HG03520 (cell line): ENCODE results near the gene SOHLH1.
"Not testable (repeated sequence)": the region's sequence is repeated elsewhere in the genome, so short reads cannot be mapped to it uniquely, and the experiment has no call there.

Experiments used
- ATAC-seq: cut with Tn5 transposase; IDR thresholded peaks from one replicate; pipeline ENCODE4 v1.9.1; 2021; ENCODE audit warnings: mild to moderate bottlenecking, moderate library complexity; ENCODE audit not compliant: unreplicated experiment

The SOHLH1 gene

DNA sequence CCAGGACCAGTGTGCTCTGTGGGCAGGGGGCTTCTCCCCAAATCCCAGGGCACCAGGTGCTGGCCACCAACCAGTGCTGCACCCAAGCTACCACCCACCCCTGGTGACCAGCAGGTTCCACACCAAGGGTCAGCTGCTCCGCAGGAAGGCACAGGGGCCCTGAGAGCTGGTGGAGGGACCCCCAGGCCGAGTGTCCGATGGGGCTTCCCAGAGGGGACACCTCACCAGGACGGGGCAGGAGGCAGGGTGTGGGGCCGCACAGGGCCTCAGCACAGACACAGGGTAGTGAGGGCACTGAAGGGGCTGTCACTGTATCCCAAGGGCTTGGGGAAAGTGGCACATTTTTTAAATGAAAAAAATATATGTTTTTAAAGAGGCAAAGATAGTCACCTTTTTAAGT, 18.1 kb downstream of the SOHLH1 start:
- no peak for ATAC-seq

DNA sequence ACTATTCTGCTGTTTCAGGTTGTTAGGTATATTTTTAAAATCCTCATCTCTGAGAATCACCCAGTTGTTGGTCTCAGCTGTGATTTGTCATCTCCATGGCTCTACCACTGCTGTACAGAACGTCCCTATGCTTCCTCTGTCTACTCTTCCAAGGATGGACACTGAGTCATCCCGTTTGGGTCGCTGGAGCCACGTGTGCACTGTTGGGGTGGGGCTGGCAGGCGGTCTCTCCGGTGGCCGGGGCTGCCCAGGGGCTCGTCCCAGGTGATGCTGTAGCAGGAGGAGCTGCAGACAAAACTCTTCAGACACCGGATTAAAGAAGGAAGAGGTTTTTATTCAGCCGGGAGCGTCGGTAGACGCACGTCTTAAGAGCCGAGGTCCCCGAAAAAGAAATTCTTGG, 19.2 kb downstream of the SOHLH1 start:
- ATAC-seq = no peak

DNA sequence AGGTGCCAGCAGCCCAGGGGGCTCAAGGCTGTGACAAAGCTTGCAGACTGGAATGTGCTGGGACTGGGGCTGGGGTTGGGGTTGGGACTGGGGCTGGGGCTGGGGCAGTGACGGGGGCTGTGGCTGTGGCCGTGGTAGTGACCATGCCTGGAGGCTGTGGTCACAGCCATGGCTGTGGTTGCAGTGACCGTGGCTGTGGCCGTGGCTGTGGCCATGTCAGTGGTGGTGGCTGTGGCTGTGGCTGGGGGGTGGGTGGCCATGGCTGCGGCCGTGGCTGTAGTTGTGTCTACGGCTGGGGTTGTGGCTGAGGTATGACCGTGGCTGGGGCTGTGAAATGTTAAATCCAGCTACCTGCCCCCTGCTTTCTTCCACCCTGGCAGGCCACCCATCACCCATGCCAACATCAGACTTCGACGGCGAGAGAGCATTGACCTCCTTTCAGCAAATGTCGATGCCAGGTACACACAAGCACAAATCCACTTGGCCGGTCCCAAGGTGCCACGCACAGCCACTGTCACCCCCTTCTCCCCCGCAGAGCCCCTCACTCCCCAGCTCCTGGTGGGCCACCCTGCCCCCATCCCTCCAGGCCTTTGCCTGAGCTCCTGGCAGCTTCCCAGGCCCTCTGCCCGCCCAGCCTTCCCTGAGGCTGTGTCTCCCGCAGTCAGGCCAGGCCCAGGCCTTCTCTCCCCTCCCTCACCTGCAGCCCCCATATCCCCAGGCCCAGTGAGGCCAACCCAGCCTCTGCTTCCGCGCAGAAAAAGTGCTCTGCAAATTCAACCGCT, 20.9 kb downstream of the SOHLH1 start:
- no peak for ATAC-seq

DNA sequence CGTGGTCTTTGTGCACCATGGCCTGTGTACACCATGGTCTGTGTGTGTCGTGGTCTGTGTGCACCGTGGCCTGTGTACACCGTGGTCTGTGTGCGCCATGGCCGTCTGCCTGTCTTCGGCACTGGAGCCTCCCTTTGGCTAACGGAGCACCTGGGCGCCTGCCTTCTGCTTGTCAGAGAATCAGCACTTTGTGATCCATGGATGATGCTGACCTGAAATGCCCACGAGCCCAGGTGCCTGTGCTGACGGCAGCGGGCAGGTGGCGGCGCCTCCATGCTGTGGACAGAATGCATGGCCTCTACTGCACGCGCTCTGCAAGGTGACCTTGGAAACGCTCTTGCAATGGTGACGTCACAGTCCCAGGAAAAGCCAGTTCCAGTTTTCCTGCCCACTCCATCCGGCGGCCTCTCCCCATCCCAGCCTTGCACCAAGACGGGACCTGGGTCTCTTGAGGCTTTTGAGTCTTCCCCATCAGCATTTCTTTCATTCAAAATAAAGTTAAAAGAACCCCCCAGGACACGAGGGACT, 21.6 kb downstream of the SOHLH1 start:
- ATAC-seq = no peak

DNA sequence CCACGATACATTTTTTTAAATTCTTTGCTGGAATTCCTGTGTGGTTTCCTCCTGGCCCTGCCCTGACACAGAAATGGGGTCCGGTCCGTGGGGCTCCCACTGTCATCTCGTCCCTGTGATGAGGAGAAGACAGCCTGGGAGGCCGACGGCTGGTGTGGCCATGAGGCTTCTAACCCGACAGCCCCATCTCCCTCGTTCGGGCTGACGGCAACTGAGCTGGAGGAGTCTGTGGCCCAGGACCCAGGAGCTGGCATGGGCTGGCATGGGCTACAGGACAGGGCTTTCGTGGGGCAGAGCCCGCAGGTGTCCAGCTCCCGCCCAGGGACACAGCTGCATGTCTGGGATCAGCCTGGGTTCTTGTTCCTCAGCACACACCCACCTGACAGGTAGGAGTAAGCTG, 22.4 kb downstream of the SOHLH1 start:
- ATAC-seq = no peak

DNA sequence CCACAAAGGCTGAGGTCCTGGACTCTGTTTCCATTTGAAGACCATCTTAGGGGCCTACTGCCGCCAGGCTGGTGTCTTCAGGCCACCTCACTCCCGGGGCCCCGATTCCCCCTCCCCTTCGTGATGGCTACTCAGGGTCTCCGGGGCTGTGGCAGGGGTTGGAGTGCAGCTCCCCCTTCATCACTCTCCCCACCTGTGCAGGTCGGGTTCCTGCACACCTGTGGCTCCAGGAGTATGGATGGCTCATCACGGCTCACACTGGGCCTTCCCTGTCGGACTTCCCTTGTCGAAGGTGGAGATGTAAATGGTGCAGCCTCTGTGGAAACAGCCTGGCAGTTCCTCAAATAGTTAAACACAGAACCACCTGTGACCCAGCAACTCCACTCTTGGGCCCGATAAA, 24.3 kb downstream of the SOHLH1 start:
- ATAC-seq = no peak

DNA sequence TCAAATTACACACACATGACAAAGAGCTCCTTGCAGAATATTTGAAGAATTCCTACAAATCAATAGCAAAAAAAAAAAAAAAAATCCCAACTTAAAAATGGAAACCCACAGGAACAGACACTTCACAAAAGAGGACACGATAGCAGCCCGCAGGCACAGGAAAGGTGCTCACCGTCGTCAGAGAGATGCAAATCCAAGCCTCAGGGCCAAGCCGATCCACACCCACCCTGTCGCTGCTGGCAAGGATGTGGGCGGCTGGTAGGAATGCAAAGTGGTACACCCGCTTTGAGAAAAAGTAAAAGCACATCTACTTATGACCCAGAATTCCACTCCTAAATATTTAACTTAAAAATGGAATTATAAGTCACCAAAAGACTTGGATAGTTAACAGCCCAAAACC, 25.3 kb downstream of the SOHLH1 start:
- ATAC-seq = no peak

DNA sequence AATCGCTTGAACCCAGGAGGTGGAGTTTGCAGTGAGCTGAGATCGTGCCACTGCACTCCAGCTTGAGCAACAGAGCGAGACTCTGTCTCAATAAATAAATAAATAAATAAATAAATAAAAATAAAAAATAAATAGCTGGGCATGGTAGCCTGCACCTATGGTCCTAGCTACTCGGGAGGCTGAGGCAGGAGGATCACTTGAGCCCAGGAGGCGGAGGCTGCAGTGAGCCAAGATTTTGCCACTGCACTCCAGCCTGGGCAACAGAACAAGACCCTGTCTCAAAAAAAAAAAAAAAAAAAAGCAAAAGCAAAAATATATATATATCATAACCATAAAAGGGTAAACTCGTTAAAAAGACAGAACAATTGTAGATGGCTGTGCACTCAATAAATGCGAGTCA, 26.5 kb downstream of the SOHLH1 start:
- ATAC-seq = not testable (repeated sequence)

DNA sequence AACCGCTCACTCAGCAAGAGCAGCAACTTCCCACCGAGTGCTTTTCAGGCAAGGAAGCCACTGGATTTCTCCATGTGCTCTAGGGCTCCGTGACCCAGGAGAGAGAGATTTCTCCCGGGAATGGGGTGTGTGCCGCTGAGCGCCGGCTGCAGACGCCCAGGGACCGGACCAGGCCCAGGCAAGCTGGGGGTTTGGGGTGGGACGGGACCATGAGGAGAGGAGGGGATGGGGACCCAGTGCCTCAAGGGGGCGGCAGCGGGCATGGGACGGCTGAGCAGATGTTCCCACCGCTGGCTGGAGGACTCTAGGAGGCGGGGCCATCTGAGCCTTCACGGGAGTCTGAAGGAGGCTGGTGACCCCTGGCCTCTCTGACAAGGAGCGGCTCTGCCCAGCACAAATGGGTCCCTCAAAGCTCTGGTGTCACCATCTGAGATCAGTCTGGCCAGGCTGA, 27.7 kb downstream of the SOHLH1 start:
- ATAC-seq = no peak

DNA sequence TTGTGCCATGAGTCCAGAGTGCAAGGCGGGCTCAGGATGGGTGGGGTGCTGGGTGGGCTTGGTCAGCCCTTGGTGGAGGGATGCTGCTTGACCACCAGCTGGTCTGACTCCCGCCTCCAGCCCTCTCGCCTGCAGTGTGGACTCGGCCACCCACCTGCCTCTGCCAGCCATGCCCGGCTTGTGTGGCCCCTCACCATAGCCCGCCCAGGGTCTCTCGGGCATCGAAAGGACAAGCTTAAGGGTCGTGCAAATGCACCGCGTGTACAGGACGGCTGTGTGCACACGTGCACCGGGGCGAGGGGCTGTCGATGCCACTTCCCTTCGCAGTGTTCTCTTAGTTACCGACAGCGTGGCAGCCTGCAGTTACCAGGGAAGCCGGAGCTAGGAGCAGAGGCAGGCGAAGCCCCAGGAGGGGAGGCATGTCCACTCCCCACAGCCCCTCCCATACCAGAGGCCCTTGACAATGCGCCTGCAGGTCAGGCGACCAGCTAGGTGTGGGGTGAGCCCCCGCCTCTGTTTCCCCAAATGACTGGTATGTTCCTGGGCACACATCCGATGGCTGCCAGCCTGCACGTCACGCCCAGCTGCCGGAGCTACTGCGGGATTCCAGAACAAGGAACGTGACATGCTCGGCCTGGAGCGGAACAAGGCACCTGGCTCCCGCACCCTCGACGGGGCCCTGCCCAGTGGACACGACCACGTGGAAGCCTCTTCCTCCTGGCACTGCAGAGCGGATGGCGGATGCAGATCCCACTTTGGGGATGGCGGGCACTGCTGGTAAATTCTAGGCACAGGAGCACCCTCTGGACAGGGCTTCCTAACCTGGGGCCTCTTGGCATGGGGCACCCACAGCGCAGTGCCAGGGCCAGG, 28.3 kb downstream of the SOHLH1 start:
- ATAC-seq = no peak

DNA sequence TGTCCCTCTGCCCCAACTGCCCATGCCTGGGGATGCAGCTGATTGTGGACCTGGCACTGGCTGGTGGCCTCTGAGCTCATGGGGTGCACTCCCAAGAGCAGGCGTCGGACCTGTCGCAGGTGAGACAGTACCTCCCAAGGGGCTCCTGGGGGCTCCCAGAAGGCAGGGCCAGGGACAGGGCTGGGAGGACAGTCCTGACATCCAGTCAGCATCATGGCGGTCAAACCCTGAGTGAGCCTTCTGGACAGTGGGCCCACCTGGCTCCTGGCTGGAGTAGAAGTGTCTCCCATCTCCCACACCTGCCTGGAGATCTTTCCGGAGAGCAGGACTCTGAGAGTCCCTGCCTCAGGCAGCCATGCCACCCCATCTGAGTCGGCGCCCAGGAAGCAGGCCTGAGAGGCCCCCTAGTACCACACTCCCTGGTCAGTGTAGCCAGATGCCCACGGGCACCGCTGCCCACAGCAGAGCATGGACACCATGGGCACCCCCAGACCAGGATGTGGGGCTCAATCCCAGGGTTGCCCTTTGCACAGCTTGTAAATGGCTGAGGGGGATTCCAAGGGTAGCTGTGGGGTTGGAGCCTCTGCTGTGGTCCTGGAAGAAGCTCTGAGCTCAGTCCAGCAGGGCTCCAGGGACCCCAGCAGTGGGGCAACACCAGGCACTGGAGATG, 29.5 kb downstream of the SOHLH1 start:
- no peak for ATAC-seq

DNA sequence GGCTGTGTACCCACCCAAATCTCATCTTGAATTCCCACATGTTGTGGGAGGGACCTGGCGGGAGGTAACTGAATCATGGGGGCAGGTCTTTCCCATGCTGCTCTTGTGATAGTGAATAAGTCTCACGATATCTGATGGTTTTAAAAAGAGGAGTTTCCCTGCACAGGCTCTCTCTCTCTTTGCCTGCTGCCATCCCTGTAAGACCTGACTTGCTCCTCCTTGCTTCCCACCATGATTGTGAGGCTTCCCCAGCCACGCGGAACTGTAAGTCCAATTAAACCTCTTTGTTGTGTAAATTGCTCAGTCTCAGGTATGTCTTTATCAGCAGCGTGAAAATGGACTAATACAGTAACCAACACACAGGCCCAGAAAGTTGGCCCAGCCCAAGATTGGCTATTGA, 30.3 kb downstream of the SOHLH1 start:
- not testable (repeated sequence) for ATAC-seq

DNA sequence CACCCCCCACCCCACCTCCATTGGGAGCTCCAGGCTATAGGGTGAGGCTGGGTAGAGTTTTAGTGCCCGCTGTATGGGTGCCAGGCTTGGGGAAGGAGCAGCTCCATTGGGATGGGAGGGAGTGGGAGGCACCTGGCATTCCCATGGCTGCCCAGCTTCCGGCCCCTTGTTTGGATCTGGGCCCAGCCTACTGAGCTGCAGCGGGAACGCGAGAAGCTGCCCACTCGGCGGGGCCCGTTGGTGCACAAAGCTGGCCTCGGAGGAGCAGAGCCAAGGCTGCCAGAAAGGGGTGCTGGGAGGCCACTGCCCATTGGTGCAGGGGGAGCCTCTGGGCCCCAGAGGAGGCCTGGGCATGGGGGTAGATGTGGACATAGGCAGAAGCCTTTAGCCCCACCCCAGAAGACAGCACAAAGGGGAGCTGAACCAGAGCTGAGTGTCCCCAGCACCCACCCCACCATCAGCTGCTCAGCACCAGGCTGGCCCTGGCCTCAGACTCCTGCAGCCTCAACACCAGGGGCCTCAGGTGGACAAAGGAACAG, 31.7 kb downstream of the SOHLH1 start:
- ATAC-seq = no peak

DNA sequence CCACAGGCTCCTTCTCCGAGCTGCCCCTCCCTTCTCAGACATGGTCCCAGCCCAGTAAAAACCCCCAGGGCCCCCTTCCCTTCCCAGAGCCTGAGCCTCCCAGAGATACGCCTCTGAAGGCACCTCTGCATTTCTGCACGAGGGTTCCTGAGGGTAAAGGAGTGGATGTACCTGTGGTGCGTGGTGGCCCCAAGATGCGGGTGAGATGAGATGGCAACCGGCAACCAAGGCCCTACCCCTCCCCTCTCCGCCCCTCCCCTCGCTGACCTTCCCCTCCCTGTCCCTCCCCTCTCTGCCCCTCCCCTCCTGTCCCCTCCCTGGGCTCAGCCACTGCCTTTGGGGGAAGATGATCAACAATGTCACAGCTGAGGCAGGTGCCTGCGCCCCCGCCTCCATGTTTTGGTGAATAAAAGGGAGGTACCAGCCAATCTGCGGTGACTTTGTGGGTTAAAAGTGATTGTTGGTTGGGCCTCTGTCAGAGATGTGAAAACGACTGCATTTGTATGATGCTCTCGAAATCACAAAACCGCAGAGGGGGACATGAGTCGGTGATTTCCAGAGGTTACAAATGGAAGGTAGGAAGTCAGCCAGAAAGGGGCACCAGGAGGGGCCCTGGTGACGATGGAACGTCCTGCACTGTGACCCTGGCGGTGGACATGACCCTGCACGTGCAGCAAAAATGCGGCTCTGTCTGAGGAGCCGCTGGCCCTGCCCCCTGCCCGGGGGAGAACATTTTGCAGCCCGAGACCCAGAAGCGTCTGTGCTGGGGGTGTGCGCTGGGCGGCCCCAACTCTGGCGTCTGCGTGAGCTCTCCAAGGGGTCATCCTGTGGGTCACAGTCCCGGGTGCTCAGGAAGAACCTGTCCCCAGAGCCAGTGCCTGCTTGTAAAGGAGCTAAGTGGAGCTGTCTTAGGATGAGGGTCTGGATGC, 32.5 kb downstream of the SOHLH1 start:
- ATAC-seq = no peak

DNA sequence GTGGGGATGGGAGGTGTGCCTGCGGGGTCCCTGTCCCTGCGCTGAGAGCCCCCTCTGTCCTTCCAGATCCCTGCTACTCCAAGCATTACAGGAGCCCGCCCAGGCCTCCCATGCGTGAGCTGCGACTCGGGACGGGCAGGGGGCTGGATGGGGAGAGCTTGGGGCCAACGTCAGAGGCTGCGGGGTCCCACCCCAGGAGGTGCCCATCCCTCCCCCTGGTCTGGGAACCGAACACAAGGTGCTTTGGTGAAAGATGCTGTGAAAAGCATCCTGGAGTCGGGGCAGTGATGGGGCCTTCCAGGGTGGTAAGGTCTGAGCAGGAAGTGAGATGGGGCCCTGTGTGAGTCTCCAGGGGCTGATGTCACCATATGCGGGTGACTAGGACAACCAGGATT, 33.5 kb downstream of the SOHLH1 start:
- no peak for ATAC-seq

DNA sequence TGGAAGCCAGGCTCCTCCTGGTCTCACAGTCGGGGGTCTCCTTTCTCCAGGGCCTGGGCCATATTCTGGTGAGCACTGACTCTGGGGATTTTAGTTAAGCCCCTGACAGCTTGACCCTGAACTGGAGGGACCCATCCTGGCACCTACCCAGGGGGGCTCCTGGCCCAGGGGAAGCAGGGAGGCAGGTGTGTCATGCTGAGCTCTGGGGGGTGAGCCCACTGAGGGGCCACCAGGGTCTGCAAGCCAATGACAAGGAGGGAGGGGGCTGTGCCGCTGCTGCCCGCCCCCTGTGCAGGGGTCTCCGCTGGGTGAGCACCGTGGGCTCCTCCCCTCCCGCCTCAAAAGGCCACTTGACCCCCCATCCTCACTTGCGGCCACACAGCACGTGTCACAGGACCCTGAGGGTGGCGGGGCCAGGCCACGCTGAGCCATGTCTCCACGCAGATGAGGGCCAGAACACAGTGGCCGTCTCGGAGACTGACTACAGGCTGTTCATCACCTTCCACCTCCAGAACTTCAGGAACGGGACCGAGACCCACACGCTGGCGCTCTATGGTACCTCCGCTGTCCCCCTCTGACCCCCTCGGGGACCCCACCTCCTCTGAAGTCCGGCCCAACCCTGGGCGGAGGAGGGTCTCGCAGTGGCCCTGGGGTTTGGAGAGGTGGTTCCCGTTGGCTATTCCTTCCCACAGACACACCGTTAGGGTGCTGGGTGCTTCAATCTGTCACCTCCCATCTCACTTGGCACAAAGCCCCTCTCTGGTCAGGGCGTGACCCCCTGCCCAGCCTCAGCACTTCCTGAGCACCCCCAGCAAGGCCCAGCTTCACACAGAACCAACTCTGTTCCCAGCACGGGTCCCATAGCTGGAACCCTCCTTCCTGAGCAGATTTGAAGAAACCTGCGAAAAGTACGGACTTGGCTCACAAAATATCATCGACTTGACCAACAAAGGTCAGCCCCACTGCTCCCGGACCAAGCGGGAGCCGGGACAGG, 34.2 kb downstream of the SOHLH1 start:
- ATAC-seq = no peak

DNA sequence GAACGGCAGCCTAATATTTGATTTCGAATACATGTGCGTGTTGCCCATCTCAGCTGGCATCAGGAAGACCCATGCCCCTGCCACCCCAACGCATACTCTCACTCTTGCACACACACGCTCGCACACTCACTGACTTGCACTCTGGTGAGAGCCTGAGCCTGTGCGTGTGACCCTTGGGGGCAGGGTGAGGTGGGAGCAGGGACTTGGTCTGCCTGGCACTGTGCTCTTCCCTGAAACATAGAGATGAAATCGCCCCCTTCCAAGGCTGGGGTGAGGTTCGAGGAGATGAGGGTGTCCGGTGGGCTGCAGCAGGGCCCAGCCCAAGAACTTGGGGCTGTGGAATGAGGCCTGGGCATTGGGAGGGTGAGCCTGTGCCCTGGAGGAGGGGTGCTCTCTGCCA, 35.0 kb downstream of the SOHLH1 start:
- ATAC-seq = no peak

DNA sequence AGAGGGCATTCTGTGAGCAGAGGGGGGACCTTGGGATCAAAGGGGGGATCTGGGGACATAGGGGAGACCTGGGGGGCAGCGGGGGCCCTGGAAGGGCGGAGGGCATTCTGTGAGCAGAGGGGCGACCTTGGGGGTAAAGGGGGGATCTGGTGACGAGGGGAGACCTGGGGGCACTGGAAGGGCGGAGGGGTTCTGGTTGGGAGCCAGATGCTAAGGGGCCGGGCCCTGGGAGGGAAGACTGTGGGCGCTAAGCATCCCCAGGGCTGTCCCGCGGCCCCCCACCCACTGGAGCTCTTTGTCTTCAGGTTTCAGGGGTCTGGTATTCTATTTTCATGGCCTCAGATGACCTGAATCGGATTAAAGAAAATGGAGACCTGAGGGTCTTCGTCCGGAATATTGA, 35.4 kb downstream of the SOHLH1 start:
- ATAC-seq = no peak

DNA sequence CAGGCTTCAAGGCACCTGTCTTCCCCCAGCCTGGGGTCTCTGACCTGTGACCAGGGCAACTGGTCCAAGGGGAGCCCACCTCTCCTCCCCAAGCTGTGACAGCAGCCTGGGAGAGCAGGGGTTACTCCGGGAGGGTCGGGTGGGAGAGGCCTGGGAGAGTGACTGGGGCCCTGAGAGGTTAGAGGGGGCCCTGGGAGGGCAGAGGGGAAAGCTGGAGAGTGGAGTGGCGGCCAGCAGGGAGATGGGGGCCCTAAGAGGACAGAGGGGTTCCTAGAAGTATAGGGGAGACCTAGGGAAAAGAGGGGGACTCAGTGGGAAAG, 35.9 kb downstream of the SOHLH1 start:
- ATAC-seq = no peak
